H1 (cell line): ENCODE data around the gene ELP1. TPM values are rescaled to one million over a fixed set of nuclear protein-coding genes. Genes with fewer than 3 reads are reported as not detected.
"Not testable (repeated sequence)": the region's sequence is repeated elsewhere in the genome, so short reads cannot be mapped to it uniquely, and the experiment has no call there.

Experiments
- CTCF ChIA-PET: fragments of 300-600 bp; sonication (Branson Sonifier 250); formaldehyde crosslinking; loops from one replicate; lab custom pipeline; 2021; ENCODE audit not compliant: partially characterized antibody; lab: Charles Lee
- POLR2A ChIA-PET: fragments of 300-600 bp; sonication (Branson Sonifier 250); formaldehyde crosslinking; loops from one replicate; lab custom pipeline; 2021; ENCODE audit warnings: inconsistent platforms; ENCODE audit not compliant: partially characterized antibody; lab: Charles Lee
- DNase-seq, 2 experiments: peaks; one replicate each; pipeline versions ENCODE4 v3.0.0 to v3.0.0-alpha.2; 2010 to 2022; ENCODE audit warnings: low spot score in 2 of 2, low read depth in 1 of 2, mixed read lengths in 1 of 2
- FAIRE-seq: peaks from 2 replicates; lab custom pipeline; 2011; peaks lifted over from hg19 to GRCh38; lab: Jason Lieb, UNC
- H2AFZ ChIP-seq: 2 replicates; pipeline ENCODE4 v1.8.1; 2012; ENCODE audit warnings: low read length, inconsistent platforms
- H2AK5ac ChIP-seq: 2 replicates; pipeline ENCODE4 v1.6.1; 2013; ENCODE audit warnings: low read depth, low read length
- H2BK120ac ChIP-seq: replicated peaks from 2 replicates; pipeline ENCODE3; 2013; ENCODE audit warnings: low read depth, low read length, inconsistent platforms
- H2BK12ac ChIP-seq: 2 replicates; pipeline ENCODE4 v1.6.1; 2013; ENCODE audit warnings: low read depth, low read length
- H2BK15ac ChIP-seq: 2 replicates; pipeline ENCODE4 v1.6.1; 2013; ENCODE audit warnings: low read length
- H2BK20ac ChIP-seq: 2 replicates; pipeline ENCODE4 v1.6.1; 2013; ENCODE audit warnings: low read length
- H2BK5ac ChIP-seq: 2 replicates; pipeline ENCODE4 v1.6.1; 2013; ENCODE audit warnings: low read depth, low read length
- H3K14ac ChIP-seq: 2 replicates; pipeline ENCODE4 v1.6.1; 2013; ENCODE audit warnings: inconsistent platforms; ENCODE audit not compliant: insufficient read length
- H3K18ac ChIP-seq: 2 replicates; pipeline ENCODE4 v1.6.1; 2013; ENCODE audit warnings: low read length; ENCODE audit errors: extremely low read depth
- H3K23ac ChIP-seq: 2 replicates; pipeline ENCODE4 v1.6.1; 2013; ENCODE audit warnings: inconsistent platforms; ENCODE audit not compliant: insufficient read length
- H3K23me2 ChIP-seq: 2 replicates; pipeline ENCODE4 v1.6.1; 2013; ENCODE audit warnings: low read depth, low read length
- H3K27ac ChIP-seq: 2 replicates; pipeline ENCODE4 v1.6.1; 2011; ENCODE audit warnings: low read depth, low read length, inconsistent platforms
- H3K27me3 ChIP-seq, 4 experiments: replicated peaks in 1 of 4; 1 replicate in 1 of 4; 2 replicates in 3 of 4; pipeline versions ENCODE4 v1.6.1 to v1.8.1; 2011 to 2013; ENCODE audit warnings: low read length in 3 of 4, mild to moderate bottlenecking in 3 of 4, inconsistent platforms in 2 of 4, mixed read lengths in 2 of 4, moderate library complexity in 1 of 4; ENCODE audit not compliant: control insufficient read depth in 3 of 4, insufficient read depth in 3 of 4; ENCODE audit errors: extremely low read depth in 1 of 4
- H3K36me3 ChIP-seq, 4 experiments: 2 replicates each; pipeline versions ENCODE4 v1.6.1 to v1.8.1; 2011 to 2013; ENCODE audit warnings: mild to moderate bottlenecking in 4 of 4, low read length in 3 of 4, moderate library complexity in 2 of 4, control low read depth in 1 of 4, inconsistent platforms in 1 of 4; ENCODE audit not compliant: insufficient read depth in 4 of 4, control insufficient read depth in 2 of 4
- H3K4ac ChIP-seq: replicated peaks from 2 replicates; pipeline ENCODE3; 2013; ENCODE audit warnings: low read length, low read depth, mixed read lengths, inconsistent platforms; ENCODE audit not compliant: insufficient read length
- H3K4me1 ChIP-seq, 4 experiments: replicated peaks in 1 of 4; 1 replicate in 1 of 4; 2 replicates in 3 of 4; pipeline versions ENCODE4 v1.6.1 to v1.8.1; 2011 to 2013; ENCODE audit warnings: low read length in 3 of 4, inconsistent platforms in 2 of 4, mixed read lengths in 1 of 4; ENCODE audit not compliant: insufficient read depth in 4 of 4, control insufficient read depth in 3 of 4
- H3K4me2 ChIP-seq, 2 experiments: 2 replicates each; pipeline versions ENCODE4 v1.6.1 to v1.8.1; 2011 to 2013; ENCODE audit warnings: low read depth in 2 of 2, low read length in 2 of 2, control low read depth in 1 of 2, inconsistent platforms in 1 of 2, mild to moderate bottlenecking in 1 of 2; ENCODE audit not compliant: insufficient read depth in 1 of 2
- H3K4me3 ChIP-seq, 4 experiments: fragments of 200-600, 300-600 bp in 1 of 4; sonication (generic), shearing (Covaris generic), sonication (Bioruptor Twin) in 1 of 4; 2 replicates each; pipeline versions ENCODE4 v1.5.1 to v1.8.1; 2011 to 2016; ENCODE audit warnings: low read length in 4 of 4, low read depth in 3 of 4, control low read depth in 2 of 4, inconsistent platforms in 2 of 4, mild to moderate bottlenecking in 2 of 4, mixed read lengths in 1 of 4, moderate library complexity in 1 of 4; ENCODE audit not compliant: insufficient read depth in 2 of 4; ENCODE audit errors: extremely low read depth in 1 of 4
- H3K56ac ChIP-seq: replicated peaks from 2 replicates; pipeline ENCODE3; 2013; ENCODE audit warnings: low read depth, mild to moderate bottlenecking, mixed read lengths, low read length, inconsistent platforms; ENCODE audit not compliant: insufficient read length
- H3K79me1 ChIP-seq: 2 replicates; pipeline ENCODE4 v1.6.1; 2013; ENCODE audit warnings: low read depth, low read length, control low read depth
- H3K79me2 ChIP-seq, 2 experiments: 2 replicates each; pipeline versions ENCODE4 v1.6.1 to v1.8.1; 2012 to 2013; ENCODE audit warnings: low read length in 2 of 2, mild to moderate bottlenecking in 2 of 2, inconsistent platforms in 1 of 2; ENCODE audit not compliant: insufficient read depth in 2 of 2, control insufficient read depth in 1 of 2
- H3K9ac ChIP-seq, 4 experiments: replicated peaks in 1 of 4; 1 replicate in 1 of 4; 2 replicates in 3 of 4; pipeline versions ENCODE4 v1.6.1 to v1.8.1; 2011 to 2013; ENCODE audit warnings: low read depth in 3 of 4, low read length in 3 of 4, control low read depth in 2 of 4, mild to moderate bottlenecking in 2 of 4, moderate library complexity in 2 of 4, inconsistent platforms in 1 of 4; ENCODE audit errors: extremely low read depth in 1 of 4
- H3K9me3 ChIP-seq, 2 experiments: 2 replicates each; pipeline versions ENCODE4 v1.6.1 to v1.8.1; 2012 to 2013; ENCODE audit warnings: mild to moderate bottlenecking in 2 of 2, moderate library complexity in 2 of 2, control low read depth in 1 of 2, inconsistent platforms in 1 of 2, low read depth in 1 of 2, low read length in 1 of 2, mixed read lengths in 1 of 2; ENCODE audit not compliant: insufficient read depth in 2 of 2
- H4K20me1 ChIP-seq, 2 experiments: replicated peaks in 1 of 2; 2 replicates each; pipeline versions ENCODE3 to v1.8.1; 2011 to 2013; ENCODE audit warnings: inconsistent platforms in 2 of 2, low read length in 2 of 2, mild to moderate bottlenecking in 1 of 2; ENCODE audit not compliant: insufficient read depth in 2 of 2, control insufficient read depth in 1 of 2
- H4K5ac ChIP-seq: 2 replicates; pipeline ENCODE4 v1.6.1; 2013; ENCODE audit warnings: low read length, low read depth, mixed read lengths, inconsistent platforms; ENCODE audit not compliant: insufficient read length
- H4K8ac ChIP-seq: 2 replicates; pipeline ENCODE4 v1.8.0; 2013; ENCODE audit warnings: mild to moderate bottlenecking, moderate library complexity, low read length, inconsistent platforms; ENCODE audit not compliant: insufficient read depth; ENCODE audit errors: extremely low read depth
- H4K91ac ChIP-seq: replicated peaks from 2 replicates; pipeline ENCODE3; 2013; ENCODE audit warnings: low read length, mixed read lengths, inconsistent platforms; ENCODE audit not compliant: insufficient read length
- WGBS, 2 experiments: shearing (Covaris generic) in 1 of 2; methylation state at CpG; one replicate each; pipeline versions ENCODE4 v1.1.6 to v1.1.7; 2013 to 2015; ENCODE audit warnings: low lambda C conversion rate in 2 of 2, mixed read lengths in 2 of 2, inconsistent platforms in 1 of 2, low coverage in 1 of 2, missing lambda C conversion rate in 1 of 2; ENCODE audit not compliant: insufficient replicate concordance in 2 of 2, insufficient coverage in 1 of 2, insufficient read length in 1 of 2; ENCODE audit errors: extremely low coverage in 1 of 2, missing lambda C conversion rate in 1 of 2; 5-methylcytosine and 5-hydroxymethylcytosine counted together
- polyA plus RNA-seq, 7 experiments: library from polyadenylated mRNA; depleted of rRNA in 3 of 7; stranded (reverse) in 5 of 7; unstranded in 2 of 7; fragments of >200 nt in 5 of 7; fragments of 200-250 nt in 2 of 7; gene quantifications; 1 replicate in 5 of 7; 2 replicates in 1 of 7; 4 replicates in 1 of 7; pipeline versions ENCODE4 v1.2.1 to v1.2.3, GENCODE V29; 2011 to 2013; ENCODE audit warnings: missing spikeins in 2 of 7, mixed read lengths in 2 of 7
- total RNA-seq: library from RNA; stranded (reverse); fragmentation: NEBNext Ultra II Directional; extraction: Animal tissue kit (Norgen Biotek cat#: 25700); gene quantifications from 2 replicates; pipeline ENCODE4 v1.2.1, GENCODE V29; 2021

The ELP1 gene
- total and polyA plus RNA-seq, 2 of the 8 experiments (the other 6 are each of a cell fraction or from before 2014, with no cell fraction given): 13.9 to 31.3 TPM

- H3K4me3 ChIP-seq, H2BK5ac ChIP-seq, H4K8ac ChIP-seq, H3K23ac ChIP-seq, H2BK12ac ChIP-seq, H3K9ac ChIP-seq, H2BK120ac ChIP-seq, H2AFZ ChIP-seq, H4K5ac ChIP-seq, H3K56ac ChIP-seq, H3K27ac ChIP-seq, H4K20me1 ChIP-seq, H3K9me3 ChIP-seq, H4K91ac ChIP-seq, H3K27me3 ChIP-seq, POLR2A ChIA-PET, CTCF ChIA-PET, H3K23me2 ChIP-seq, H3K18ac ChIP-seq, H2BK20ac ChIP-seq, H3K4me2 ChIP-seq, H3K79me2 ChIP-seq, DNase-seq, H3K4me1 ChIP-seq, H3K79me1 ChIP-seq, H3K4ac ChIP-seq, H3K14ac ChIP-seq, H2BK15ac ChIP-seq, H2AK5ac ChIP-seq, FAIRE-seq: not testable (repeated sequence)
- 89% methylated on average over 1 of the region's 1 CpG; no CpG with 5 or more reads in 1 of the 2 experiments for WGBS, 2 experiments
- H3K36me3 ChIP-seq: peaks cover 9 to 43% (median 29%) of the 10 kb centered on the region in 4 experiments; a peak in 7 of 8 replicates
Observed at GRCh38 chr9:108920401-108920800, 13.5 kb downstream of the ELP1 start.
